Common myeloid progenitor, CD34-positive (primary cell): ENCODE results near the gene ABHD12B.

ENCODE experiments used
- CTCF ChIA-PET: fragments of 350-600 bp; sonication (Branson Sonifier 250); formaldehyde crosslinking; loops from one replicate; lab custom pipeline; 2021; ENCODE audit warnings: antibody characterized with exemption; lab: Charles Lee
- POLR2A ChIA-PET: fragments of 350-600 bp; sonication (Branson Sonifier 250); formaldehyde crosslinking; loops from one replicate; lab custom pipeline; 2021; ENCODE audit warnings: antibody characterized with exemption; lab: Charles Lee
- DNase-seq, 3 donors: peaks; one replicate each; pipeline versions ENCODE4 v3.0.0 to v3.0.0-alpha.2; 2013
- H3K27ac ChIP-seq, 2 experiments: 1 replicate in 1 of 2; 2 replicates in 1 of 2; pipeline ENCODE4 v1.7.0; 2013; ENCODE audit warnings: inconsistent platforms in 2 of 2, low read length in 2 of 2, mild to moderate bottlenecking in 2 of 2, low read depth in 1 of 2, moderate library complexity in 1 of 2; ENCODE audit not compliant: severe bottlenecking in 2 of 2, insufficient read depth in 1 of 2, poor library complexity in 1 of 2
- H3K27me3 ChIP-seq, 5 experiments: replicated peaks in 2 of 5; 1 replicate in 3 of 5; 2 replicates in 2 of 5; pipeline versions ENCODE4 v1.6.1 to v1.7.0; 2013; ENCODE audit warnings: low read length in 4 of 5, mild to moderate bottlenecking in 2 of 5, moderate library complexity in 2 of 5, inconsistent platforms in 1 of 5; ENCODE audit not compliant: insufficient read depth in 5 of 5, control insufficient read depth in 4 of 5
- H3K36me3 ChIP-seq, 4 experiments: 1 replicate in 2 of 4; 2 replicates in 2 of 4; pipeline versions ENCODE4 v1.6.1 to v1.7.0; 2013; ENCODE audit warnings: low read length in 3 of 4, control low read depth in 1 of 4, mild to moderate bottlenecking in 1 of 4; ENCODE audit not compliant: control insufficient read depth in 4 of 4, insufficient read depth in 4 of 4
- H3K4me1 ChIP-seq, 4 experiments: 1 replicate in 3 of 4; 2 replicates in 1 of 4; pipeline versions ENCODE4 v1.6.1 to v1.7.1; 2013; ENCODE audit warnings: low read length in 3 of 4, mild to moderate bottlenecking in 3 of 4, control low read depth in 1 of 4, inconsistent platforms in 1 of 4, moderate library complexity in 1 of 4; ENCODE audit not compliant: control insufficient read depth in 4 of 4, insufficient read depth in 4 of 4; ENCODE audit errors: control extremely low read depth in 1 of 4
- H3K4me3 ChIP-seq, 7 experiments: 1 replicate in 4 of 7; 2 replicates in 3 of 7; pipeline versions ENCODE4 v1.5.1 to v1.7.0; 2013; ENCODE audit warnings: mild to moderate bottlenecking in 7 of 7, low read length in 6 of 7, moderate library complexity in 6 of 7, inconsistent platforms in 2 of 7, low read depth in 2 of 7, control low read depth in 1 of 7; ENCODE audit not compliant: insufficient read depth in 4 of 7, control insufficient read depth in 1 of 7; ENCODE audit errors: extremely low read depth in 1 of 7
- H3K9me3 ChIP-seq, 5 experiments: 1 replicate in 4 of 5; 2 replicates in 1 of 5; pipeline versions ENCODE4 v1.6.1 to v1.7.1; 2013; ENCODE audit warnings: low read length in 4 of 5, mild to moderate bottlenecking in 2 of 5, inconsistent platforms in 1 of 5, low read depth in 1 of 5, moderate library complexity in 1 of 5; ENCODE audit not compliant: control insufficient read depth in 4 of 5, insufficient read depth in 2 of 5; ENCODE audit errors: control extremely low read depth in 1 of 5
- WGBS: methylation state at CpG from one replicate; pipeline ENCODE4 v1.1.5; 2013; ENCODE audit not compliant: insufficient coverage; 5-methylcytosine and 5-hydroxymethylcytosine counted together

The ABHD12B gene

GRCh38 chr14:50837850-50838470 is 33.9 kb upstream of the ABHD12B start:
- Histone ChIP-seq H3K27ac (no peak overlapping the region), H3K4me1 (peaks cover 0 to 11% (median 9%) of the 10 kb centered on the region in 4 experiments), H3K36me3 (no peaks in the 10 kb centered on the region), H3K27me3 (no peaks in the 10 kb centered on the region), H3K4me3 (no peak overlapping the region), H3K9me3 (no peaks in the 10 kb centered on the region)
- 100% methylated on average over 1 of the region's 2 CpGs for WGBS
- CTCF ChIA-PET, result interaction anchor here (0.5 to 2.5 kb wide), 7 partner anchors 10 to 78 kb away, joined by 3 to 11 read pairs (median 4); no protein-coding TSS in a partner anchor
- no peak for DNase-seq
- POLR2A ChIA-PET, result no interaction called here

GRCh38 chr14:50839048-50839447 is 32.8 kb upstream of the ABHD12B start:
- H3K36me3 ChIP-seq, result no peaks in the 10 kb centered on the region
- ChIA-PET POLR2A (interaction anchor here (1.2 kb wide), 1 partner anchor 9 kb away, joined by 4 read pairs; the partner anchor contains the start of gene NIN), CTCF (interaction anchor here (0.9 to 2.5 kb wide), 5 partner anchors 9 to 22 kb away, joined by 3 to 11 read pairs (median 4); no protein-coding TSS in a partner anchor)
- no peaks in the 10 kb centered on the region for H3K27me3 ChIP-seq
- H3K9me3 ChIP-seq, result no peaks in the 10 kb centered on the region
- no peak overlapping the region for H3K4me3 ChIP-seq
- H3K27ac ChIP-seq, result no peak overlapping the region
- WGBS, result 40% methylated on average over 1 of the region's 1 CpG
- no peak for DNase-seq
- H3K4me1 ChIP-seq, result peaks cover 0 to 13% (median 7%) of the 10 kb centered on the region in 4 experiments

GRCh38 chr14:50839691-50840090 is 32.2 kb upstream of the ABHD12B start:
- WGBS, result 98% methylated on average over 5 of the region's 5 CpGs

GRCh38 chr14:50844391-50844790 is 27.5 kb upstream of the ABHD12B start:
- Histone ChIP-seq H3K36me3 (no peaks in the 10 kb centered on the region), H3K4me3 (no peak overlapping the region), H3K4me1 (peaks cover 0 to 5% (median 0%) of the 10 kb centered on the region in 4 experiments), H3K9me3 (no peaks in the 10 kb centered on the region), H3K27ac (no peak overlapping the region), H3K27me3 (no peaks in the 10 kb centered on the region)
- no peak for DNase-seq
- ChIA-PET CTCF (no interaction called here), POLR2A (no interaction called here)
- WGBS, result 100% methylated on average over 1 of the region's 2 CpGs

More at GRCh38 chr14:50839691-50840090, 32.2 kb upstream of the ABHD12B start:
- POLR2A ChIA-PET, result interaction anchor here (1.2 kb wide), 1 partner anchor 9 kb away, joined by 4 read pairs; the partner anchor contains the start of gene NIN
- CTCF ChIA-PET, result interaction anchor here (1.7 to 2.5 kb wide), 3 partner anchors 8 to 23 kb away, joined by 4 to 11 read pairs (median 4); no protein-coding TSS in a partner anchor
- Histone ChIP-seq H3K9me3 (no peaks in the 10 kb centered on the region), H3K4me3 (no peak overlapping the region), H3K36me3 (no peaks in the 10 kb centered on the region), H3K4me1 (peaks cover 0 to 13% (median 7%) of the 10 kb centered on the region in 4 experiments), H3K27ac (no peak overlapping the region), H3K27me3 (no peaks in the 10 kb centered on the region)
- DNase-seq, result no peak

- POLR2A ChIA-PET, result no interaction called here
- no peak for DNase-seq
- Histone ChIP-seq H3K9me3 (no peaks in the 10 kb centered on the region), H3K27me3 (no peaks in the 10 kb centered on the region), H3K4me1 (peaks cover 0 to 5% (median 0%) of the 10 kb centered on the region in 4 experiments), H3K36me3 (no peaks in the 10 kb centered on the region), H3K27ac (no peak overlapping the region), H3K4me3 (no peak overlapping the region)
- CTCF ChIA-PET, result interaction anchor here (1.2 to 1.3 kb wide), 2 partner anchors 9 to 244 kb away, joined by 3 to 5 read pairs; no protein-coding TSS in a partner anchor
- WGBS, result 100% methylated on average over 1 of the region's 3 CpGs
Measured at GRCh38 chr14:50845166-50845565, 26.7 kb upstream of the ABHD12B start.

GRCh38 chr14:50846226-50846880 is 25.5 kb upstream of the ABHD12B start:
- 98% methylated on average over 8 of the region's 8 CpGs for WGBS
- no peak overlapping the region for H3K4me3 ChIP-seq
- H3K27me3 ChIP-seq, result no peaks in the 10 kb centered on the region
- ChIA-PET CTCF (interaction anchor here (1.2 to 2.2 kb wide), 6 partner anchors 7 to 245 kb away, joined by 3 to 11 read pairs (median 5); no protein-coding TSS in a partner anchor), POLR2A (interaction anchor here (0.6 to 0.7 kb wide), 2 partner anchors 15 to 60 kb away, joined by 3 read pairs; partner anchors contain the start of gene NIN)
- DNase-seq, result no peak
- no peaks in the 10 kb centered on the region for H3K36me3 ChIP-seq
- H3K27ac ChIP-seq, result no peak overlapping the region
- H3K9me3 ChIP-seq, result no peaks in the 10 kb centered on the region
- peaks cover 0 to 7% (median 0%) of the 10 kb centered on the region in 4 experiments for H3K4me1 ChIP-seq
